IMR-90 (cell line): Measurements from ENCODE around the gene MRPL32.

ENCODE experiments used
- CEBPB ChIP-seq: IDR thresholded peaks from 2 replicates; pipeline ENCODE4 v1.6.1; 2012; ENCODE audit warnings: low read depth, low read length, improper control_type of control experiment
- CHD1 ChIP-seq: IDR thresholded peaks from 2 replicates; pipeline ENCODE4 v1.6.1; 2012; ENCODE audit warnings: low read depth, low read length, improper control_type of control experiment
- FOS ChIP-seq: fragments of 150-350 bp; IDR thresholded peaks from 2 replicates; pipeline ENCODE4 v1.6.1; 2016; ENCODE audit warnings: low read depth, low read length
- MAFK ChIP-seq: IDR thresholded peaks from 2 replicates; pipeline ENCODE4 v1.6.1; 2012; ENCODE audit warnings: low read depth, low read length, improper control_type of control experiment
- MAZ ChIP-seq: IDR thresholded peaks from 2 replicates; pipeline ENCODE4 v1.6.1; 2012; ENCODE audit warnings: low read depth, mild to moderate bottlenecking, low read length, improper control_type of control experiment, moderate library complexity, borderline replicate concordance
- MXI1 ChIP-seq: IDR thresholded peaks from 2 replicates; pipeline ENCODE4 v1.6.1; 2012; ENCODE audit warnings: low read depth, mild to moderate bottlenecking, low read length, moderate library complexity, borderline replicate concordance
- POLR2A ChIP-seq: IDR thresholded peaks from 2 replicates; pipeline ENCODE4 v1.6.1; 2012; ENCODE audit warnings: mild to moderate bottlenecking, low read depth, low read length
- RAD21 ChIP-seq: IDR thresholded peaks from 2 replicates; pipeline ENCODE4 v1.6.1; 2012; ENCODE audit warnings: low read length, improper control_type of control experiment
- RCOR1 ChIP-seq: IDR thresholded peaks from 2 replicates; pipeline ENCODE4 v1.6.1; 2012; ENCODE audit warnings: mild to moderate bottlenecking, low read length, improper control_type of control experiment; ENCODE audit not compliant: insufficient replicate concordance
- RFX5 ChIP-seq: IDR thresholded peaks from 2 replicates; pipeline ENCODE4 v1.8.0; 2012; ENCODE audit warnings: low read depth, mild to moderate bottlenecking, low read length, moderate library complexity
- SMC3 ChIP-seq: fragments of 150-350 bp; IDR thresholded peaks from 2 replicates; pipeline ENCODE4 v1.6.1; 2016; ENCODE audit warnings: low read depth, mild to moderate bottlenecking, antibody characterized with exemption, low read length, moderate library complexity
- USF2 ChIP-seq: fragments of 150-350 bp; IDR thresholded peaks from 2 replicates; pipeline ENCODE4 v1.6.1; 2017; ENCODE audit warnings: mild to moderate bottlenecking, antibody characterized with exemption, low read length, low read depth
- TF ChIP-seq, protein P1 (sequence below): conservative IDR thresholded peaks from 2 replicates; pipeline ENCODE4 v1.5.1; 2012; ENCODE audit warnings: mild to moderate bottlenecking, low read depth, low read length, improper control_type of control experiment
- TF ChIP-seq, protein P2 (sequence below): fragments of 150-350 bp; IDR thresholded peaks from 2 replicates; pipeline ENCODE4 v1.6.1; 2016; ENCODE audit warnings: low read depth, mild to moderate bottlenecking, low read length, moderate library complexity, borderline replicate concordance

- no peak for TF ChIP-seq POLR2A
- TF ChIP-seq, protein P1, sequence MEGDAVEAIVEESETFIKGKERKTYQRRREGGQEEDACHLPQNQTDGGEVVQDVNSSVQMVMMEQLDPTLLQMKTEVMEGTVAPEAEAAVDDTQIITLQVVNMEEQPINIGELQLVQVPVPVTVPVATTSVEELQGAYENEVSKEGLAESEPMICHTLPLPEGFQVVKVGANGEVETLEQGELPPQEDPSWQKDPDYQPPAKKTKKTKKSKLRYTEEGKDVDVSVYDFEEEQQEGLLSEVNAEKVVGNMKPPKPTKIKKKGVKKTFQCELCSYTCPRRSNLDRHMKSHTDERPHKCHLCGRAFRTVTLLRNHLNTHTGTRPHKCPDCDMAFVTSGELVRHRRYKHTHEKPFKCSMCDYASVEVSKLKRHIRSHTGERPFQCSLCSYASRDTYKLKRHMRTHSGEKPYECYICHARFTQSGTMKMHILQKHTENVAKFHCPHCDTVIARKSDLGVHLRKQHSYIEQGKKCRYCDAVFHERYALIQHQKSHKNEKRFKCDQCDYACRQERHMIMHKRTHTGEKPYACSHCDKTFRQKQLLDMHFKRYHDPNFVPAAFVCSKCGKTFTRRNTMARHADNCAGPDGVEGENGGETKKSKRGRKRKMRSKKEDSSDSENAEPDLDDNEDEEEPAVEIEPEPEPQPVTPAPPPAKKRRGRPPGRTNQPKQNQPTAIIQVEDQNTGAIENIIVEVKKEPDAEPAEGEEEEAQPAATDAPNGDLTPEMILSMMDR: no peak
- no peak for TF ChIP-seq CHD1
- no peak for TF ChIP-seq USF2
- TF ChIP-seq MXI1: no peak
- TF ChIP-seq, protein P2, sequence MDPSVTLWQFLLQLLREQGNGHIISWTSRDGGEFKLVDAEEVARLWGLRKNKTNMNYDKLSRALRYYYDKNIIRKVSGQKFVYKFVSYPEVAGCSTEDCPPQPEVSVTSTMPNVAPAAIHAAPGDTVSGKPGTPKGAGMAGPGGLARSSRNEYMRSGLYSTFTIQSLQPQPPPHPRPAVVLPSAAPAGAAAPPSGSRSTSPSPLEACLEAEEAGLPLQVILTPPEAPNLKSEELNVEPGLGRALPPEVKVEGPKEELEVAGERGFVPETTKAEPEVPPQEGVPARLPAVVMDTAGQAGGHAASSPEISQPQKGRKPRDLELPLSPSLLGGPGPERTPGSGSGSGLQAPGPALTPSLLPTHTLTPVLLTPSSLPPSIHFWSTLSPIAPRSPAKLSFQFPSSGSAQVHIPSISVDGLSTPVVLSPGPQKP: no peak
- no peak for TF ChIP-seq SMC3
- TF ChIP-seq CEBPB: no peak
- no peak for TF ChIP-seq RFX5
- TF ChIP-seq FOS: no peak
- no peak for TF ChIP-seq MAFK
- TF ChIP-seq RAD21: no peak
- TF ChIP-seq MAZ: no peak
- no peak for TF ChIP-seq RCOR1
Measured at GRCh38 chr7:42961170-42961569, 29.0 kb downstream of the MRPL32 start.
